ENCODE measurements around the gene POTEI.
"Not testable (repeated sequence)": the region's sequence is repeated elsewhere in the genome, so short reads cannot be mapped to it uniquely, and the experiment has no call there.

GRCh38 chr2:130427631-130428030 is 81.5 kb downstream of the POTEI start:
- TF ChIP-seq ISL1, RARB (CRISPR knock-in tag; IDR thresholded peaks at IDR 0.05): not testable (repeated sequence)

Measured in SK-N-SH treated with all-trans-retinoic acid at 6 μM for 48 hours (cell line).